Testis (tissue), 3 donors: ENCODE results near the gene BACE1-AS. TPM values are rescaled to one million over a fixed set of nuclear protein-coding genes. Genes with fewer than 3 reads are reported as not detected.
"Not testable (repeated sequence)": the region's sequence is repeated elsewhere in the genome, so short reads cannot be mapped to it uniquely, and the experiment has no call there.

Experiments used
- DNase-seq: peaks from one replicate; pipeline ENCODE4 v3.0.0-alpha.2; 2019
- H3K27ac ChIP-seq, 2 donors: fragments of 200-600 bp; sonication (generic); one replicate each; pipeline ENCODE4 v1.5.1; 2019
- H3K27me3 ChIP-seq: fragments of 200-600 bp; sonication (generic); one replicate; pipeline ENCODE4 v1.5.1; 2019
- H3K36me3 ChIP-seq: fragments of 200-600 bp; sonication (generic); one replicate; pipeline ENCODE4 v1.5.1; 2017; ENCODE audit warnings: low read depth; ENCODE audit errors: missing control alignments
- H3K4me1 ChIP-seq: fragments of 200-600 bp; sonication (generic); one replicate; pipeline ENCODE4 v1.5.1; 2019
- H3K4me3 ChIP-seq, 2 donors: fragments of 200-600 bp; sonication (generic); one replicate each; pipeline ENCODE4 v1.5.1; 2017 to 2019
- H3K9me3 ChIP-seq: fragments of 200-600 bp; sonication (generic); one replicate; pipeline ENCODE4 v1.5.1; 2017
- CTCF ChIP-seq, 3 experiments: fragments of 450-650 bp in 2 of 3; fragments of 200-600 bp in 1 of 3; sonication (generic) in 1 of 3; IDR thresholded peaks; one replicate each; pipeline ENCODE4 v1.5.1; 2016 to 2019; ENCODE audit warnings: antibody characterized with exemption in 3 of 3, mild to moderate bottlenecking in 2 of 3, moderate library complexity in 1 of 3
- POLR2A ChIP-seq: fragments of 450-650 bp; IDR thresholded peaks from one replicate; pipeline ENCODE4 v1.6.1; 2017; ENCODE audit warnings: antibody characterized with exemption, mild to moderate bottlenecking, moderate library complexity
- WGBS, 2 donors: methylation state at CpG; one replicate each; pipeline ENCODE4 v1.1.5; 2018; 5-methylcytosine and 5-hydroxymethylcytosine counted together
- intact Hi-C: fragments of 100-400 bp; cut with DNase I; formaldehyde crosslinking; loops from one replicate; pipeline ENCODE4 v1.15.1; 2023; ENCODE audit warnings: low total_unique reads
- polyA plus RNA-seq: library from polyadenylated mRNA; stranded (reverse); fragments of 350-450 nt; fragmentation: Illumina TruSeq; extraction: RNeasy Lipid Tissue Mini Kit (QIAGEN cat#74804); gene quantifications from one replicate; pipeline ENCODE4 v1.2.3, GENCODE V29; 2014; ENCODE audit warnings: low read depth, low replicate concordance; ENCODE audit not compliant: insufficient read depth
- total RNA-seq, 2 donors: library from RNA; depleted of rRNA; stranded (reverse); fragments of >200 nt; gene quantifications; one replicate each; pipeline ENCODE4 v1.2.3, GENCODE V29; 2016

BACE1-AS gene
- total and polyA plus RNA-seq, 3 donors from 2014 or later = 11.2 to 17.9 (median 13.8) TPM

GRCh38 chr11:117315285-117316196 lies 24.4 kb downstream of the BACE1-AS start:
- Histone ChIP-seq H3K4me3 (peak overlapping the region; percentile 67 to 74), H3K9me3 (no peaks in the 10 kb centered on the region), H3K27me3 (no peaks in the 10 kb centered on the region), H3K4me1 (peaks cover 20% of the 10 kb centered on the region), H3K36me3 (no peaks in the 10 kb centered on the region), H3K27ac (peak overlapping the region in 1 of 2 donors; percentile 50)
- no peak for TF ChIP-seq CTCF (IDR thresholded peaks at IDR 0.05)
- TF ChIP-seq POLR2A = no peak
- intact Hi-C loops = no loop called here
- DNase-seq = no peak
- 4 to 5% methylated on average over 15 to 17 of the region's 62 CpGs for WGBS, 2 donors

GRCh38 chr11:117316197-117316961 lies 25.2 kb downstream of the BACE1-AS start, which contains the start of gene BACE1:
Gene BACE1, minus strand, starts transcription at chr11:117316256. Its CDS starts 461 bp downstream, at chr11:117315795.
- intact Hi-C loops = no loop called here
- Histone ChIP-seq H3K27ac (peak within 1 kb of the TSS in 1 of 2 donors; percentile 50), H3K9me3 (no peaks in the 10 kb centered on the region), H3K27me3 (no peaks in the 10 kb centered on the region), H3K4me3 (peak within 1 kb of the TSS; percentile 67 to 74), H3K4me1 (peaks cover 20% of the 10 kb centered on the region), H3K36me3 (no peaks in the 10 kb centered on the region)
- WGBS, 2 donors = 4 to 7% methylated on average over 13 to 29 of the region's 29 CpGs
- peak; percentile 89 for DNase-seq
- no peak for TF ChIP-seq POLR2A
- peak; percentile 24 to 40 (median 31) for TF ChIP-seq CTCF (IDR thresholded peaks at IDR 0.05)

- Histone ChIP-seq H3K36me3 (no peaks in the 10 kb centered on the region), H3K4me3 (no peak overlapping the region), H3K27ac (no peak overlapping the region), H3K27me3 (no peaks in the 10 kb centered on the region), H3K9me3 (no peaks in the 10 kb centered on the region), H3K4me1 (peaks cover 20% of the 10 kb centered on the region)
- no peak for TF ChIP-seq POLR2A
- 78 to 83% methylated on average over 7 of the region's 7 CpGs for WGBS, 2 donors
- DNase-seq = no peak
- intact Hi-C loops = no loop called here
These were observed 27.6 kb downstream of the BACE1-AS start for GRCh38 chr11:117318738-117319137.

GRCh38 chr11:117319214-117319840 lies 28.2 kb downstream of the BACE1-AS start:
- no peak overlapping the region for H3K4me3 ChIP-seq
- no peak for DNase-seq
- peak overlapping the region; percentile 9 to 46 for H3K27ac ChIP-seq
- TF ChIP-seq CTCF (IDR thresholded peaks at IDR 0.05) (no peak), POLR2A (no peak)
- H3K27me3 ChIP-seq = no peaks in the 10 kb centered on the region
- H3K9me3 ChIP-seq = no peaks in the 10 kb centered on the region
- H3K36me3 ChIP-seq = no peaks in the 10 kb centered on the region
- intact Hi-C loops = no loop called here
- 51 to 61% methylated on average over 5 of the region's 5 CpGs for WGBS, 2 donors
- H3K4me1 ChIP-seq = peaks cover 20% of the 10 kb centered on the region

- H3K9me3 ChIP-seq, H3K4me1 ChIP-seq, DNase-seq, H3K36me3 ChIP-seq, H3K27me3 ChIP-seq, intact Hi-C loops: not testable (repeated sequence)
- H3K27ac ChIP-seq = peak overlapping the region in 1 of 2 donors; percentile 90
- 7 to 9% methylated on average over 5 of the region's 5 CpGs for WGBS, 2 donors
- H3K4me3 ChIP-seq = peak overlapping the region; percentile 67 to 83
These were observed 36.1 kb downstream of the BACE1-AS start for GRCh38 chr11:117327255-117327566.
